Effector CD8-positive, alpha-beta T cell (primary cell): ENCODE measurements around the gene KRT72.

Source experiments
- DNase-seq: peaks from one replicate; lab custom pipeline; 2025; lab: John Stamatoyannopoulos, UW

KRT72 gene

DNA sequence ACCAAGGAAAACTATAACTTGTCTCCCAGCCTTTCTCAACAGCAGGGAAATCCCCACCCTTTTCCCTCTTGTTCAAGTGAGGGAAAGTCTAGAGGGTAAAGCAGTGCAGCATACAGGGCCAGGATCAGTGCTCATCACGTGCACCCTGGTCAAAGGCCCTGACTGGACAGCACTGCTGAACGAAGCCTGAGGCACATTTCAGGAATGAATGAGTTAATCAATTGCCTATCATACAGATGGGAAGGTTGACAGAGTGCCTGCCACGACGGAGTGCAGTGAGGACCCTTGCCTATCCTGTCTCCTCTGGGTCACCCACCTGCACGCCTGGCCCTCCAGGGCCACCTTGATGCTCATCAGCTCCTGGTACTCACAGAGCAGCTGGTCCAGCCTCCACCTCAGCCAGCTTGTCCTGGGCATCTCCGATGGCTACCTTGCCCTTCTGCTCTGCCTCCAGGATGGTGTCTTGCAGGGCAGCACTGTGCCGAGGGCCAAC lies 28.8 kb upstream of the KRT72 start:
- no peak for DNase-seq

DNA sequence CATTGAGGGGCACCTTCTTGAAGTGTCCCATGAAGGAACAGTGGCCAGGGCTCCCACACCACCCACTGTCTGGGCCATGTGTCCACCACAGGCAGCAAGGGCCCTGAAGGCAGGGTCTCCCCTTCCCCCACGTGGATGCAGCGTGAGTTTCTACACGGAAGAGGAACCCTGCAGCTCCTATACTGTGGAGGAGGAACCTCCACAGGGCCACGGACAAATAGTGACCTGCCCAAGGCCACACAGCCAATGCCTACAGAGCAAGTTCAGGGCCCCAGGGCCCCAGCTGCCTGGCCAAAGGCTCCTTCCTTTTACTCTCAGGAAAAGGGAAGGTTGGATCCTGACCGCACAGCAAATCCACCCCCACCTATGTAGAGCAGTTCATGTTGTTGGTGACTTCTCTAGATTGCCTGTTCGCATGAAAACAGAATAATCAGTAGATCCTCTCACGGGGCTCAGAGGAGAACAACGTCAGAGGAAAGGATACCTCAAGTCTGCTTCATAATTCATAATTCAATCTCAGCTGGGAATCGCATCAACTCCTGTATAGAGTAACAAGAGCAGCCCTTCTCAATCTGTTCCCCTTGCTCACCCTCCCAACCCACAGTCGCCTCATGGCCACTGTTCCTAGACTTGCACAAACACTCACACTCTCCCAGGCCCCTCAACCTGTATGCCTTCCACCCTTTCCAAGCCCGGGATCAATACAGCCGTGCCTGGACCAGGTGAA lies 28.2 kb upstream of the KRT72 start:
- no peak for DNase-seq

- DNase-seq: no peak
These were observed 27.6 kb upstream of the KRT72 start for GRCh38 chr12:52628841-52629240.

DNA sequence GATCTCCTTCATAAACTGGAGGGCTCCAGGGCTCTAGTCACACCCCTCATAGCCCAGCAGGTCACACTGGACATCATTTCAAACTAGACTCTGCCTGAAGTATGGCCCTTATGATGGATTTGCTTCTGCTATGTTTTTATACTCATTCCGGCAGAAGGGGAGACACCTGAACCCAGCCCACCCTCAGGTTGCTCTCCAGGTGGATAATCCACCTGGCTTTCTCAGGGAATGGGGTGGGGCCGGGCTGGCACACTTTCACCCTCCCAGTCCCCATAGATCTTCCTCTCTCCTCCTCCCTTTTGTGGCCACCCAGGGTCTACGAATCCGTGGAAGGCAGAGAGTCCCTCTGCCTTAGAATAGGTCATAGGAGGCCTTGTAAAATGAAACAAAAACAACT lies 26.8 kb upstream of the KRT72 start:
- no peak for DNase-seq

GRCh38 chr12:52627395-52628110 lies 26.3 kb upstream of the KRT72 start:
- DNase-seq: no peak

- no peak for DNase-seq
These were observed 21.1 kb upstream of the KRT72 start for GRCh38 chr12:52622349-52622748.

- DNase-seq: no peak
These were observed 17.6 kb upstream of the KRT72 start for GRCh38 chr12:52618866-52619265.

GRCh38 chr12:52618216-52618615 lies 17.0 kb upstream of the KRT72 start, which contains the start of gene KRT73:
Gene KRT73, minus strand, starts transcription at chr12:52618559. Its CDS starts 35 bp downstream, at chr12:52618524.
- DNase-seq: no peak

GRCh38 chr12:52617403-52617785 lies 16.1 kb upstream of the KRT72 start:
- no peak for DNase-seq

- DNase-seq: no peak
These were observed 15.6 kb upstream of the KRT72 start for GRCh38 chr12:52616680-52617402.

DNA sequence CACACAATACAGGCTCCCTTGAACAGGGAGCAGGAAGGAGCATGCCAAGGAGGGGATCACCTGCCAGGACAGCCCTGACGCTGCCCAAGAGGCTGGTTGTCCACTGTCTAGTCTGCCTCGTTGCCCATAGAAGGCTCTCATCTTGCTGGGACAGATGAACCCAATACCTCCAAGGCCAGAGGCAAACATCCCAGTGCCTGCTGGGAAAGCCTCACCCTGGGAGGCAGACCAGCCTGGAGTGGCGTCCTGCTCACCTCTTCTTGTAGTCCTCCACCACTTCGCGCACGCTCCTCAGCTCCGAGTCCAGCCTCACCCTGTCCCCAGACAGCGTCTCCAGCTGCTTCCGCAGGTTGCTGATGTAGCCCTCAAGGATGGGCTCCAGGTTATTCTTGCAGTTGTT lies 14.6 kb upstream of the KRT72 start:
- DNase-seq: no peak

- no peak for DNase-seq
These were observed 14.1 kb upstream of the KRT72 start for GRCh38 chr12:52615208-52615868.

DNA sequence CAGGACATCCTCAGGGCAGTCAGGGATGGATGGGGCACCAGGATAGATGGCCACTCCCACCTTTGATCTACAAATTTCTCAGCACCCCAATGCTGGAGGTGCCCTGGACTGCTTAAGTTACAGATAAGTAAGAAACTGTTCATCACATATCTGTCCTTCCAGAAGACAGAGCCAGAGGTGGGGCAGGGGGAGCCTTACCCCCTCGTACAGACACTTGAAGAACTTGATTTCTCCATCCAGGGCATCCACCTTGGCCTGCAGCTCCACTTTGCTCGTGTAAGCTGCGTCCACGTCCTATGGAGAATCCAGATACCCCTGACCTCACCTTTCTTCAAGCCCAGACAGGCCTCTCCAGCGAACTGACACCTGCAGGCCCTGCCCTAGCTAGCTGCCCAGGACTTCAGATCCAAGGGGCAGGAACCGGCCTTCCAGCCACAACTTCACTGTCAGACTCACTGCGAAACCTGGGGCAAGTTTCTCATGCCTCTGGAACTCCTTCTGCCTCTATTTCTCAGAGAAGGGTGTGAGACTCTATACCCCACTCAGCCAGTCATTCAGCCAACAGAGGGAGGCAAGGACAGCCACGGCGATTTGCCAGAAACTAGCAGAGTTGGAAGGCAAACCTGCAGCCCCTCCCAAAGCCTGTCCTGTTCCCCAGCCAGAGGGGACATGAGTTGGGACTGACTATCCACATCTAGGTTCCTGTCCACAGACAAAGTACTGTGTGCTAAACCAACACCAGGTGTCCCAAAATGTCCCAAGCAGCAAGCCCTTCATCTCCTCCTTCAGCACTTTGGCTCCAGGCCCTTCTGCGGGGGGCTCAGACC lies 13.3 kb upstream of the KRT72 start:
- no peak for DNase-seq

GRCh38 chr12:52613384-52614030 lies 12.2 kb upstream of the KRT72 start:
- DNase-seq: no peak

GRCh38 chr12:52612431-52613383 lies 11.4 kb upstream of the KRT72 start:
- DNase-seq: no peak

DNA sequence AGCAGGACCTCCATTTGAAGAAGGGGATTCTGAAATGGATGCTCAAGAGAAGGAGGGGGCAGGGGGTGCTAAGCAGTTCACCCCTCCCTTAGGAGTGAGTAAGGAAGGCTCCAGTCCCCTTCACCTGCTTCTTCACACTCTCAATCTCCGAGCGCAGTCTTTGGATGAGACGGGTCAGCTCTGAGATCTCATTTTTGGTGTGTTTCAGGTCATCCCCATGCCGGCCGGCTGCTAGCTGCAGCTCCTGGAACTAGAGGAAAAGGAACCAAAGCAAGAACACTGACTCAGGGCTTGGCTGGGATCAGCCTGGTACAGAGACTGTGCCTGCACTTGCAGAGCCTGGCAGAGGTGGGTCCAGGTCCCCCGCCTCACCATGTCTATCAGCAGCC lies 9.8 kb upstream of the KRT72 start:
- no peak for DNase-seq

GRCh38 chr12:52608826-52609630 lies 7.8 kb upstream of the KRT72 start:
- DNase-seq: no peak

DNA sequence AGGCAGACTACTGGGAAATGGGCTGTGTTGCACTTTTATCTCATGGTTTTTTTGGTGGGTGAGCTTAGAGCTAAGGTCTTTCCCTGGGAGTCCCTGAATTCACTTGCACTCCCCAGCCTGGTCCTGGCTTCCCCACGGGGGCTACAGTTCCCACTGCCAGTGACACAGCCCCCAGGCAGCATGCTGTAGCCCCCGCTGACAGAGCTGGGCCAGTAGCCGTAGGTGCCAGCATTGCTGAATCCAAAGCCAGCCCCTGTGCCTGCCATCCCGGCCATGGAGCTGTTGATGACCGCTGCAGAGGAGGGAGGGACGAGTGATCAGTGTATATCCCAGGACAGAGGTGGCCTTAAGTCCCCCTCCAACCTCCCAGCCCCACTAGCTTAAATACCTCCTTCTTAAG lies 6.9 kb upstream of the KRT72 start:
- DNase-seq: no peak

- no peak for DNase-seq
These were observed 6.1 kb upstream of the KRT72 start for GRCh38 chr12:52607314-52607713.
